Lower leg skin (tissue), 3 donors: ENCODE measurements around the gene PLS1.

Source experiments
- CTCF ChIP-seq, 3 donors: fragments of 450-650 bp; IDR thresholded peaks; one replicate each; pipeline ENCODE4 v1.5.1; 2016; ENCODE audit warnings: antibody characterized with exemption in 3 of 3, mild to moderate bottlenecking in 3 of 3, moderate library complexity in 2 of 3
- POLR2A ChIP-seq, 2 donors: fragments of 450-650 bp; IDR thresholded peaks; one replicate each; pipeline ENCODE4 v1.6.1; 2016 to 2017; ENCODE audit warnings: antibody characterized with exemption in 2 of 2, mild to moderate bottlenecking in 1 of 2, moderate library complexity in 1 of 2

GRCh38 chr3:142705198-142705597 is 109.0 kb downstream of the PLS1 start:
- TF ChIP-seq CTCF (IDR thresholded peaks at IDR 0.05) (no peak), POLR2A (IDR thresholded peaks at IDR 0.05) (no peak)
